ENCODE data around the gene SLC39A11.

SLC39A11 gene

DNA sequence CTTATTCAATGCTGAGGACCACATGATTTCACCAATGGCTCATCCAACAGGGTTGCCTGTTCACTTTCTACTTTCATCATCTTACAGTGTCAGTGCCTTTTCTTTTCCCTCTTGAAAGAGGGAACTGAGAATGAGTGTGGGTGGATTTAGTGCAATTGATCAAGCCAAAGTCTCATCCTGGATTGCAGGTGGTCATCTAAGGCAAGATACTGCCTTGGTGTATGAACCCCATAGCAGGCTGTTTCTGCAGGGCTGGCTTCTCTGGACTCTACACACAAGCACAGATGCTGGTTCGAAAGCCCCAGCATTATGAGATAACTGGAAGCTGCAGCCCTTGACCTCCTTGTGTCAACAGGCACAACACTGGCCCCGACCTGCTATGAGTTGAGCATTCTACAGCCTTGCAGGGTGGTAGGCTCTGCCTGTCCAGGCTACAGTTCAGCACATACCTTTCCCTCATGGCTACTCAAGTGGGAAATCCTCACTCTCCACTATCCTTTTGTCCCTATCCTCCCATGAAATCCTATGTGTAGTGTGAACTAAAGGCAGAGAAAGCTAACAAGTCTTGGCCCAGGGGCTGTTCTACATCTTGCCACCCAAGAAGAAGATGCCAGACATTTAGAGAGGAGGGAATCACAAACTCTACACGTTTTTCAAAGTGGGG is 358.7 kb downstream of the SLC39A11 start:
- Histone ChIP-seq H2AFZ (ENCODE audit: low read depth, low read length) (no peak overlapping the region), H3K4me3 (ENCODE audit: low read length) (no peak overlapping the region), H3K9me3 (ENCODE audit: low read length) (no peaks in the 10 kb centered on the region), H3K27me3 (ENCODE audit: insufficient read depth, low read length) (no peaks in the 10 kb centered on the region), H3K36me3 (ENCODE audit: insufficient read depth, low read length) (no peaks in the 10 kb centered on the region), H3K4me1 (ENCODE audit: insufficient read depth, low read length) (no peaks in the 10 kb centered on the region)

DNA sequence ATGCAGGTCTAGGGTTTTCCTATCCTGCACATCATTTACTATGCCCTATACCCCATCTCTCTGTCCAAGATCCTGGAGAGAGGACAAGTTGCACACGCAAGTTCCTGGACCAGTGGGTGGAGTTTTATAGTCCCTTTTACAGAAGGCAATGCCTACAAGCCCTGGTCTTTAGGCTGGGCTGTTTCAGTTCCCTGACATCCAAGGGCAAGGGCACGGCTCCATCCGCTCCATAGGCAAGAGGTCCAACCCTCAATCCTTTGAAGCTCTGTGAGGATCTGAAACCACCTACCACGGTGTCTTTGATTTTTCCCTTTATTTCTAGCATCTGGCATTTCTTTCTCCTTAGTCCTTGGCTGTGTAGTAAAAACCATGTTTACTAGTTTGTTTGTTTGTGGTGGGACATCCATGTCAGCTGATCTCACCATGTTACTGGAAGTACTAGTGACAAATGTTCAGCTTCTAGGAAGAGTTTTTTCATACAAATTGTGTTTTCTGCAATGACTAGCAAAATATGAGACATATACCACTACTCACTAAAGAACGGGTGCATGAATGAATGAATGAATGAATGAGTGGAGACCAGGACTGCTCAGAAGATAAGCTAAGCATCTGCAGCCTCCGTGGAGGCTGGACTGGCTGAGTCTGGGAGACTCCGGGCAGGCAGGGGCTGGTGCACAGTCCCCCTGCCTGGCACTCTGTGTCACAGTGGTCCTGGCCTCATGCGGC is 359.4 kb downstream of the SLC39A11 start:
- H3K9me3 ChIP-seq (ENCODE audit: low read length), result no peaks in the 10 kb centered on the region
- H3K4me3 ChIP-seq (ENCODE audit: low read length), result no peak overlapping the region
- no peaks in the 10 kb centered on the region for H3K36me3 ChIP-seq (ENCODE audit: insufficient read depth, low read length)
- H3K4me1 ChIP-seq (ENCODE audit: insufficient read depth, low read length), result no peaks in the 10 kb centered on the region
- H2AFZ ChIP-seq (ENCODE audit: low read depth, low read length), result no peak overlapping the region
- H3K27me3 ChIP-seq (ENCODE audit: insufficient read depth, low read length), result no peaks in the 10 kb centered on the region

DNA sequence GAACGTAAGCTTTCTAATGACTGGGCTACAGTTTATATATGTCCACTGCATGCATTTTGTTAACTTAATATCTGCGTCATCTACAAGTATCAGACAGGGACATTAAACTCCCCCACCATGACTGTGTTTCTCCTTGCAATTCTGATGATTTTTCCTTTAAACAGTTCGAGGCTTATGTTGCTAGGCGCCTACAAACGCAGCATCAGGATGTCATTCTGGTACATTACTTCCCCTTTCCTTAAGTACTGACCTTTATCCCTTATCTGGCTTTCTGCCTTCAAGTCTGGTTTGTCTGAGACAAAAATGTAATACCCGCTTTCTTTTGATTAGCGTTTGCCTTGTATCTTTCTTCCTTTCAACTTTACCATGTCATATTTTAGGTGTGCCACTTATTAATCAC is 362.4 kb downstream of the SLC39A11 start:
- Histone ChIP-seq H3K9me3 (ENCODE audit: low read length) (no peaks in the 10 kb centered on the region), H3K4me1 (ENCODE audit: insufficient read depth, low read length) (peaks cover 9% of the 10 kb centered on the region), H2AFZ (ENCODE audit: low read depth, low read length) (no peak overlapping the region), H3K4me3 (ENCODE audit: low read length) (no peak overlapping the region), H3K27me3 (ENCODE audit: insufficient read depth, low read length) (no peaks in the 10 kb centered on the region), H3K36me3 (ENCODE audit: insufficient read depth, low read length) (no peaks in the 10 kb centered on the region)

DNA sequence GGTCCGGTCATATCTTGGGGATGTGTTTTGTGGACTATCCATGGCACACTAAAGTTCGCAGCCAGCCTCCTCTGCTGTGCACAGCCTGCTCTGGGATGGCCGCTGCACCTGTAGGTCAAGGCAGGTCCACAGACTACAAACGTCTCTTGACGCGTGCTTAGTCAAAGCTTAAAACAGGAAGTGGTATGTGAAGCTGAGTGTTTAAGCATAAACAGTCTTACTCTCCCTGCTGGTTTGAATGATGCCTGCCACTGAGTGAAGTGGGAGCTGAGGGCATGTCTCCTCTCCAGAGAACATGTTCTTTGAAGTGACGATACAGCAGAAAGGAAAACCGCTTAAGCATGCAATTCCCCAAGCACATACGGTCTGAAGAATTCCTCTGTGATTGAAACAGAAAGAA is 365.6 kb downstream of the SLC39A11 start:
- no peaks in the 10 kb centered on the region for H3K36me3 ChIP-seq (ENCODE audit: insufficient read depth, low read length)
- peaks cover 9% of the 10 kb centered on the region for H3K4me1 ChIP-seq (ENCODE audit: insufficient read depth, low read length)
- H3K27me3 ChIP-seq (ENCODE audit: insufficient read depth, low read length), result no peaks in the 10 kb centered on the region
- no peaks in the 10 kb centered on the region for H3K9me3 ChIP-seq (ENCODE audit: low read length)
- H3K4me3 ChIP-seq (ENCODE audit: low read length), result no peak overlapping the region
- H2AFZ ChIP-seq (ENCODE audit: low read depth, low read length), result no peak overlapping the region

DNA sequence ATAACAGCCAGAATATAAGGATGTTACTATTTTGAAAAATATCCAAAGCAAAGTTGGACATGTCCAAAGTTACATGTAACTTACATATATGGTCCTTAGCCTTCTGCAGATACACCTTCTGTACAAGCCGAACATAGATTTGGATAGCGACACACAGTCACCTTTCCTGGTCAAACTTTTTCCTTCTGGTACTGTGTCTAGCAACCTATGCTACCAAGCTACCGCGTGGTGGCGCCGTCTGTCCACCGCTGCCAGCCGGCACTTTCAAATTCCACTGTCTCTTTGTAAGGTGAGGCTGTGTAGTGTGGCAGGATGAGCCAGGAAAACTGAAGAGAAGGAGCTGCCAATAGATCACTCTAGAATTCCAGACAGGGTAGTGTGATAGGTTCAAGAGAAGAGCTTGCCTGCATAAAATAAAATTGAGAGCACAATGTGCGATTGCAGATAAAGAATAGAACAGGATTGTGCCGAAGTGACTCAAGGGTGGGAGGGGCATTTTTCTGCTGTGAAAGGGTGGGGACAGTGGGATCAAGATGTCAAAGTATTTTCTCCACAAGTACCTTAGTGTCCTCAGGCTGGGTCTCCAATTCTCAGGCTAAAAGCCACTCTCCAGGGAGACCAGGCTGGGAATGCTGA is 366.9 kb downstream of the SLC39A11 start:
- H3K9me3 ChIP-seq (ENCODE audit: low read length), result no peaks in the 10 kb centered on the region
- no peaks in the 10 kb centered on the region for H3K27me3 ChIP-seq (ENCODE audit: insufficient read depth, low read length)
- H3K36me3 ChIP-seq (ENCODE audit: insufficient read depth, low read length), result no peaks in the 10 kb centered on the region
- no peak overlapping the region for H3K4me3 ChIP-seq (ENCODE audit: low read length)
- peaks cover 9% of the 10 kb centered on the region for H3K4me1 ChIP-seq (ENCODE audit: insufficient read depth, low read length)
- H2AFZ ChIP-seq (ENCODE audit: low read depth, low read length), result no peak overlapping the region

DNA sequence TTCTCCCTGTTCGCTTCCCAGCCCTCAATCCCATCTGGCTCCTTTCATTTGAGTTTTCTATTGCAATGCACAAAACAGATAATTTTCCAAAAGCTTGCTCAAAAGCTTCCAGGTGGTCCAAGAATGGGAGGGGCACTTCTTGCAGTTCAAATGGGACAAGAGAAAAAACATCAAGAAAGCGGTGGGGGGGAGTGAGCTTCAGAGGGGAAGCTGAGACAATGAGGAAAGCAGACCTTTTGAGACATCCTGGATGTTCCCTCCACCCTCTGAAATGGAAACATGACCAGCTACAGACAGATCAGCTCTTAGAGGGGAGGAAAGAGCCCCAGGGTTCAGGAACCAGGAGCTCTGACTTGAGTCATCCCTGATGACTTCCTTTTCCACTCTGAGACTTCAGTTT is 368.2 kb downstream of the SLC39A11 start:
- no peaks in the 10 kb centered on the region for H3K9me3 ChIP-seq (ENCODE audit: low read length)
- no peak overlapping the region for H3K4me3 ChIP-seq (ENCODE audit: low read length)
- peaks cover 9% of the 10 kb centered on the region for H3K4me1 ChIP-seq (ENCODE audit: insufficient read depth, low read length)
- no peak overlapping the region for H2AFZ ChIP-seq (ENCODE audit: low read depth, low read length)
- no peaks in the 10 kb centered on the region for H3K27me3 ChIP-seq (ENCODE audit: insufficient read depth, low read length)
- no peaks in the 10 kb centered on the region for H3K36me3 ChIP-seq (ENCODE audit: insufficient read depth, low read length)

DNA sequence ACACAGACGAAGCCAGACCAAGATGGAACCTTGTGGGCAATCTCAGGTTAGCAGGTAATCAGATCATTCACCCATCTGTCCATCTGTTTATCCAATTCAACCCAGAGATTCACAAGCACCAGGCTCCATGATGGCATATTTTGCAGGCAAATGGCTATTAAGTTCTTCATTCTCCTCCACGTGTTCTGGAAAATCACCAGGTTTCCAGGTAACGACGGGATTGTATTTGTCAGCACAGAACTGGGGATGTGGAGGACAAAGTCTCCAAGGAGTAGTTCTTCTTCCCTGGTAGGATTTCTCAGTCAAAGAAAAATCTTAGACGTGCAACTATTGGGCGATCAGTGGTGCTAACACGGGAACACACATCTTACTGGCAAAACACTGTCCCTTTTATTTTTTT is 368.8 kb downstream of the SLC39A11 start:
- no peaks in the 10 kb centered on the region for H3K27me3 ChIP-seq (ENCODE audit: insufficient read depth, low read length)
- peaks cover 9% of the 10 kb centered on the region for H3K4me1 ChIP-seq (ENCODE audit: insufficient read depth, low read length)
- H3K36me3 ChIP-seq (ENCODE audit: insufficient read depth, low read length), result no peaks in the 10 kb centered on the region
- H3K9me3 ChIP-seq (ENCODE audit: low read length), result no peaks in the 10 kb centered on the region
- no peak overlapping the region for H2AFZ ChIP-seq (ENCODE audit: low read depth, low read length)
- H3K4me3 ChIP-seq (ENCODE audit: low read length), result no peak overlapping the region

DNA sequence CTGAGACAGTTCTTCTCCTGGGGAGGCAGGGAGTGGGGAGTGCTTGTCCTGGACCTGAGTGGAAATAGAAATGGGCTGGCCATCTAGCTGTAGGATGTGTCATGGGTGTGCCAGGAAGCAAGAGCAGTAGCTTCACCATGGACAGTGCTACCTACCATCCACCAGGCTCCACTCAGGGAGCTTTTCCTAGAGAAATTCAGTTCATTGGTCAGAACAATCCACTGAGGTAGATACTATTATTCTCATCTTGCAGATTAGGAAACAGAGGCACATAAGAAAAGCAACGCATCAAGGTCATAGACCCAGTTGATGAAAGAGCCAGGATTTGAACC is 372.0 kb downstream of the SLC39A11 start:
- Histone ChIP-seq H3K36me3 (ENCODE audit: insufficient read depth, low read length) (no peaks in the 10 kb centered on the region), H3K4me3 (ENCODE audit: low read length) (no peak overlapping the region), H3K27me3 (ENCODE audit: insufficient read depth, low read length) (no peaks in the 10 kb centered on the region), H3K9me3 (ENCODE audit: low read length) (no peaks in the 10 kb centered on the region), H2AFZ (ENCODE audit: low read depth, low read length) (no peak overlapping the region), H3K4me1 (ENCODE audit: insufficient read depth, low read length) (no peaks in the 10 kb centered on the region)

DNA sequence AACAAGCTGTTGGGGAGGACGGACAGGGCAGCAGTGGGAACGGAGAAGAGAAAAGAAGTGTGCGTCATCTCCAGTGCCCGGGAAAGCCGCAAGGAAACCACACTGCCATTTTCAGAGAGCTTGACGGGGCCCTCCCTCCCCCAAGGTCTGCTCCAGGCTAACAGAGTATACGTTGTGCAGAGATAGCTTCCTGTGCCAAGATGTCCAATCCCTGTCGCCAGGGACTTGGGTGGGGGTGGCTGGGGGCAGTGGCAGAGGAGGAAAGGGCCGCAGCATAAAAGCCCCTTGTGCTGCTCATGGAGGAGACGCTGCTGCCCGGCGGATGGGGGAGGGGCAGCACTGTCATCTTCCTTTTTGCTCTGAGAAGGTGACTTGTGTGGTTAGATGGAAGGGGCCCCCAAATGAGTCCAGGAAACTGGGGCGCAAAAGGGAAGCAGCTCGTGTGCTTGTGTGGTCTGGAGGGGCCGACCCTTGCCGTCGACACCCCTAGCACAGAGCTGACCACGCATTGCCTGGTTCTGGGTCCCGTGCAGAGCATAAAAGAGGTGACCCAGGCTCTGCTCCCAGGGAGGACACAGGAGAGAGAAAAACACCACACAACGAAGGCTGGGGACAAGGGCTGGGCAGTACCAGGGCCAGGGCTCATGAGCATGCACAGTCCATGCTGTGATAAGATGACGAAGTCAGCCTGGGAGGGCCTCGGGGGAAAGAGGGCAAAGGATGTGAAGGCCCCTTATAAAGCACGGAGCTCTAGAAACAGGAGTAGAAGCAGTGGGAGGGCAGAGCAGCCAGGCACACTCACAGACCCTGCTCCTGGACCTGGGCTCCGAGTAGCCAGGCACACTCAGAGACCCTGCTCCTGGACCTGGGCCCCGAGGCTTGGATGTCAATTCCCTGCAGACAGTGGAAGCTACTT is 372.7 kb downstream of the SLC39A11 start:
- H3K36me3 ChIP-seq (ENCODE audit: insufficient read depth, low read length), result no peaks in the 10 kb centered on the region
- H3K9me3 ChIP-seq (ENCODE audit: low read length), result no peaks in the 10 kb centered on the region
- no peak overlapping the region for H2AFZ ChIP-seq (ENCODE audit: low read depth, low read length)
- H3K4me1 ChIP-seq (ENCODE audit: insufficient read depth, low read length), result no peaks in the 10 kb centered on the region
- H3K27me3 ChIP-seq (ENCODE audit: insufficient read depth, low read length), result no peaks in the 10 kb centered on the region
- no peak overlapping the region for H3K4me3 ChIP-seq (ENCODE audit: low read length)

DNA sequence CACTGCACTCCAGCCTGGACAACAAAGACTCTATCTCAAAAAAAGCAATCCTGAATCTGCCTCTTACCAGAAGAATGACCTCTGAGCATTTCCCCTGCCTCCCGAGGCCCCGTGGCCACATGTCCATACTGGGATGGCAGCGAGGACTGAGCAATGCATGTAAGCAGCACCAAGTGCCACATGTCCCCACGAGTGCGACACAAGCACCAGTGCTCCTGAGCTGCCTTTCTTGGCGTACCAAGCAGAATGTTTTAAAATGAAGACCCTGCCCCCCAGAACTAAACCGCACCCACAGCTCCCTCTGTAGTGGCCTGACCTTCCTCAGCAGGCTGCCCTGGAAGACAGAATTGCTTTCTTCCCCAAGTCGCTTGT is 373.3 kb downstream of the SLC39A11 start:
- Histone ChIP-seq H3K4me3 (ENCODE audit: low read length) (no peak overlapping the region), H3K4me1 (ENCODE audit: insufficient read depth, low read length) (no peaks in the 10 kb centered on the region), H3K36me3 (ENCODE audit: insufficient read depth, low read length) (no peaks in the 10 kb centered on the region), H2AFZ (ENCODE audit: low read depth, low read length) (no peak overlapping the region), H3K9me3 (ENCODE audit: low read length) (no peaks in the 10 kb centered on the region), H3K27me3 (ENCODE audit: insufficient read depth, low read length) (no peaks in the 10 kb centered on the region)

DNA sequence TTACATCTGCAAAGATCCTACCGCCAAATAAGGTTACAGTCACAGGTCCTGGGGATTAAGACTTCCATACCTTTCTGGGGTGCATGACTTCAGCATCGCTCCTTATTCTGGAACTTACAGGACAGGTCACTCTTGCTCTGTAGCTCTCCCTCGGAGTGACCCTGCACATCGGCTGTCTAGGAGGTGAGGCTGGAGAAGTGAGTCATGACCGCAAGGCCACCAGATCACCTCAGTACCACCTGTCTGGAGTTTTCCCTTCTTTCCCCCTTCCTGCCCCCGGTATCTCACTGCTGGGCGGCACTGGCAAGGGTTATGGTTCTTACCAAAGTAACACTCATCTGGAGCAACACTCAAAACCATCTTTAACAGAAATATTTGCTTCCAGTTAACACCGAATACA is 374.8 kb downstream of the SLC39A11 start:
- H3K9me3 ChIP-seq (ENCODE audit: low read length), result no peaks in the 10 kb centered on the region
- H3K27me3 ChIP-seq (ENCODE audit: insufficient read depth, low read length), result no peaks in the 10 kb centered on the region
- no peaks in the 10 kb centered on the region for H3K36me3 ChIP-seq (ENCODE audit: insufficient read depth, low read length)
- H3K4me3 ChIP-seq (ENCODE audit: low read length), result no peak overlapping the region
- no peaks in the 10 kb centered on the region for H3K4me1 ChIP-seq (ENCODE audit: insufficient read depth, low read length)
- no peak overlapping the region for H2AFZ ChIP-seq (ENCODE audit: low read depth, low read length)

DNA sequence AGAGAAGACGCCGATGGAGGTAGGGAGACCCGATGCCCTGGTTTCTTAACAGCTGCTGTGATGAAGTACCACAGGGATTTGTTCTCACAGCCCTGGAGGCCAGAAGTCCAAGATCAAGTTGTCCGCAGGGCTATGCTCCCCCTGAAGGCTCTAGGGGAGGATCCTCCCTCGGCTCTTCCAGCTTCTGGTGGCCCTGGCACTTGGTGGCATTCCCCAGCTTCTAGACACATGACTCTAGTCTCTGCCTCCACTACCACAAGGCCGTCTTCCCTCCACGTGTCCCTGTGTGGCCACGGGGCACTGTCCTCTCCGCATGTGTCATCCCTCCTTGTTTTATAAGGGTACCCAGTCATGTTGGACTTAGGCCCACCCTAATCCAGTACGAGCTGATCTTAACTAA is 375.2 kb downstream of the SLC39A11 start:
- H3K4me1 ChIP-seq (ENCODE audit: insufficient read depth, low read length), result no peaks in the 10 kb centered on the region
- H3K4me3 ChIP-seq (ENCODE audit: low read length), result no peak overlapping the region
- no peaks in the 10 kb centered on the region for H3K9me3 ChIP-seq (ENCODE audit: low read length)
- no peaks in the 10 kb centered on the region for H3K36me3 ChIP-seq (ENCODE audit: insufficient read depth, low read length)
- no peak overlapping the region for H2AFZ ChIP-seq (ENCODE audit: low read depth, low read length)
- no peaks in the 10 kb centered on the region for H3K27me3 ChIP-seq (ENCODE audit: insufficient read depth, low read length)

Data from neuron (in vitro differentiated cells).